ENCODE data around the gene SLC39A9.

DNA sequence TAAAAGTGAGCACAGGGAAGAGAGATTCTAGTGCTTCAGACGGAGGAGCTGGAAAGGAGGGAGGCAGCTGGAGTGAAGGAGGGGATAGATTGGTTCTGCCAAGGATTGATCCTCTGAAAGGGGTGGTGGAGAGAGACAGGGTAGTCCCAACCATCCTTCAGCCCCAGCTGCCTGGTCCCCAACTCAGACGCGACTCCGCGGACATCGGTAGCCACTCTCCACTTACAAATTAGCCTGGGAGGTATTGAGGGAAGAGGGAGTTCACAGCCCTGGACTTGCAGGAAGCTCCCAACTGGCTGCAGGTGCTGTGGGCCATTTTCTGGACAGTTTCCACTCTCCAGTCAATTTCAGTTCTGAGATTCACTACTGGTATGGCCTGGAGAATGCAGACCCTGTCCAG lies 87.2 kb downstream of the SLC39A9 start:
- TF ChIP-seq, protein P1, sequence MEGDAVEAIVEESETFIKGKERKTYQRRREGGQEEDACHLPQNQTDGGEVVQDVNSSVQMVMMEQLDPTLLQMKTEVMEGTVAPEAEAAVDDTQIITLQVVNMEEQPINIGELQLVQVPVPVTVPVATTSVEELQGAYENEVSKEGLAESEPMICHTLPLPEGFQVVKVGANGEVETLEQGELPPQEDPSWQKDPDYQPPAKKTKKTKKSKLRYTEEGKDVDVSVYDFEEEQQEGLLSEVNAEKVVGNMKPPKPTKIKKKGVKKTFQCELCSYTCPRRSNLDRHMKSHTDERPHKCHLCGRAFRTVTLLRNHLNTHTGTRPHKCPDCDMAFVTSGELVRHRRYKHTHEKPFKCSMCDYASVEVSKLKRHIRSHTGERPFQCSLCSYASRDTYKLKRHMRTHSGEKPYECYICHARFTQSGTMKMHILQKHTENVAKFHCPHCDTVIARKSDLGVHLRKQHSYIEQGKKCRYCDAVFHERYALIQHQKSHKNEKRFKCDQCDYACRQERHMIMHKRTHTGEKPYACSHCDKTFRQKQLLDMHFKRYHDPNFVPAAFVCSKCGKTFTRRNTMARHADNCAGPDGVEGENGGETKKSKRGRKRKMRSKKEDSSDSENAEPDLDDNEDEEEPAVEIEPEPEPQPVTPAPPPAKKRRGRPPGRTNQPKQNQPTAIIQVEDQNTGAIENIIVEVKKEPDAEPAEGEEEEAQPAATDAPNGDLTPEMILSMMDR (IDR thresholded peaks at IDR 0.05 in 4 of 5, conservative IDR thresholded peaks at IDR 0.05 in 1 of 5) = no peak
- TF ChIP-seq POLR2A (IDR thresholded peaks at IDR 0.05) = no peak

Measured in gastrocnemius medialis (tissue), 4 donors.